GM10266 (cell line): Measurements from ENCODE around the gene MARCHF3.
A peak's percentile ranks its signal among the peaks of the same experiment; 100 is the strongest.

ENCODE experiments used
- DNase-seq: peaks from one replicate; pipeline ENCODE4 v3.0.0; 2012; ENCODE audit errors: extremely low spot score
- CTCF ChIP-seq: IDR thresholded peaks from 2 replicates; pipeline ENCODE4 v1.5.1; 2012; ENCODE audit warnings: mild to moderate bottlenecking, low read depth; ENCODE audit not compliant: control insufficient read depth, insufficient read depth; ENCODE audit errors: missing control alignments

The MARCHF3 gene

GRCh38 chr5:126878634-126879033 lies 151.7 kb downstream of the MARCHF3 start:
- no peak for TF ChIP-seq CTCF
- no peak for DNase-seq

- DNase-seq = no peak
- no peak for TF ChIP-seq CTCF
Observed at GRCh38 chr5:126878085-126878484, 152.3 kb downstream of the MARCHF3 start.

- no peak for TF ChIP-seq CTCF
- DNase-seq = no peak
Observed at GRCh38 chr5:126877602-126878001, 152.8 kb downstream of the MARCHF3 start.

- TF ChIP-seq CTCF = no peak
- no peak for DNase-seq
Observed at GRCh38 chr5:126875303-126875785, 155.0 kb downstream of the MARCHF3 start.

GRCh38 chr5:126872561-126873354 lies 157.6 kb downstream of the MARCHF3 start:
- no peak for TF ChIP-seq CTCF
- DNase-seq = no peak

- no peak for DNase-seq
- no peak for TF ChIP-seq CTCF
Observed at GRCh38 chr5:126871441-126871840, 158.9 kb downstream of the MARCHF3 start.

- TF ChIP-seq CTCF = no peak
- DNase-seq = peak; percentile 46
Observed at GRCh38 chr5:126869005-126869451, 161.3 kb downstream of the MARCHF3 start.
